Anterior cingulate cortex (tissue), 58 donors: ENCODE measurements around the gene EEFSEC.

ENCODE experiments used
- DNase-seq, 58 donors: peaks; one replicate each; lab custom pipeline; 2025; lab: John Stamatoyannopoulos, UW

Gene EEFSEC

GRCh38 chr3:128269006-128269775 lies 115.9 kb downstream of the EEFSEC start:
- DNase-seq, result no peak

GRCh38 chr3:128269796-128270195 lies 116.5 kb downstream of the EEFSEC start:
- DNase-seq, result no peak

DNA sequence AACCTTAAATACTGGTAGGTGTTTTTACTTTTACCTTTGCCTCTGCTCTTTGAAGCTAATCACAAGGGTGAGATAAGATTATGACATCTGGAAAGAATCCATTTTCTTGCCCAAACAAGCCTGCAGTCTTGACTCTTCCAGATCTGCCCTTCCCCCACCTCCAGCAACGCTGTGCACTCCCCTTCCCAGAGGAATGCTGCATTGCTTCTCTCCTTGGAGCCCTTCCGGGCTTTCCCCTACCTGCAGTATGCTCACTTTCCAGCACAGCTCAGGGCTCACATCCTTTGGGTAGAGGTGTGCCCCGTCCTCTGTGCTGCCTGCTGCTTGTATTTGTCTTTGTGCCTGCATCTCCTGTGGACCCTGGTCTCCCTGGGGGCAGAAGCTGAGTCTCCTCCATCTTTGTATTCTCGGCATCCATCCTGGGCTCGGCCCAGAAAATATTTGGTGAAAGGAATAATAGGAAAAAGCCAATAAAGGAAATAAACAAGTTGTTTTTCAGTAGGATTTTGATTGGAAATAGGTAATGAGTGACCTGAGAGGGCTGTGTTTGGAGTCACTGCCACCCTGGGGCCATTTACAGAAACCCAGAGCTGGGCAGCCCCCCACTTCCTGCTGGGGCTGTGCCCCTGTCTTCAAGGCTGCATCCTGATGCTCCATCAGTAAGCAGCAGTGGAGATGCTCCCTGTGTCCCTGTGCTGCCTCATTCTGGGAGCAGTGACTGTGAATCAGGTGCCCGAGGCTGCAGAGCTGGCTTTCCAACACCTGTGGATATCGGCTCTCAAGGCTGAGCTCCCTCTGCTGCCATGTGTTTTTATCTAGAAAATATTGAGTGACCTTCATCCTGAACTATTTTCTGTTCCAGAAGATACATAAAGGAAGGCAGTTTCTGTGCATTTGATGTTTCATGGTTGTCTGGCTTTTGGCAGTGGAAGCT lies 117.5 kb downstream of the EEFSEC start:
- no peak for DNase-seq

- no peak for DNase-seq
Observed at GRCh38 chr3:128271536-128272332, 118.5 kb downstream of the EEFSEC start.

DNA sequence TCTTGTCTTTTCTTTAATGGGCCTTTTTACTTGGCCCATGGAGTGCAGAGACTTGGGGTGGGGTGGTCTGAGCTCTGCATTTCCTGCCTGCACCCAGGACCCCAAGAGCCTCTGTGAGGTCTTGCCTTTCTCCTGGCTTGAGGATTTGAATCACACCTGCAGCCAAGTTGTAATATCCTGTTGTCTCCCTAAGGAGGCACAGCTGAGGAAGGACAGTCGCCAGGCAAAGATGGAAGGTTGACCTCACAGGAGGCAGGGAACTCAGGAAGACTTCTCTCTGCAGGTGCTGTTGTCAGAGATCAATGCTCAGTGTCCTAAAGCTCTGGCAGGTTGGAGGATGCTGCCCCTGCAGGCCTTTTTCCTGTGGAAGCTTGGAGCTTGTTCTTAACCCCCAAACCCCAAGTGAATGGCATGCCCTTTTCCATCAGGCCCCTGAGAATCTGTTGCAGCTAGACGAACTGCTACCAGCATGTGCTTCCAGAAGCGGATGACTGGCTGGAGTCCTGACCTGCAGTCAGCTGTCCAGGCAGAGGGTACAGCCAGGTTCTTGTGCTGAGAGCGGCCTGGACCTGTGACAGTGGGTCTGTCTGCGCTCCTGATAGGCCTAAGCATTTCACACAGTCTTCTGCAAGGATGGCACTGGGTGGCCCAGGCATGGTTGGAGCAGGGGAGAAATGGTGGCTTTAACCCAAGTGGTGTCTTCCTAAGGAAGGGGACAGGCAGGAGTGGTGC lies 120.0 kb downstream of the EEFSEC start:
- DNase-seq, result no peak

GRCh38 chr3:128273841-128274573 lies 120.7 kb downstream of the EEFSEC start:
- no peak for DNase-seq

- DNase-seq, result no peak
Observed at GRCh38 chr3:128274837-128275236, 121.6 kb downstream of the EEFSEC start.

DNA sequence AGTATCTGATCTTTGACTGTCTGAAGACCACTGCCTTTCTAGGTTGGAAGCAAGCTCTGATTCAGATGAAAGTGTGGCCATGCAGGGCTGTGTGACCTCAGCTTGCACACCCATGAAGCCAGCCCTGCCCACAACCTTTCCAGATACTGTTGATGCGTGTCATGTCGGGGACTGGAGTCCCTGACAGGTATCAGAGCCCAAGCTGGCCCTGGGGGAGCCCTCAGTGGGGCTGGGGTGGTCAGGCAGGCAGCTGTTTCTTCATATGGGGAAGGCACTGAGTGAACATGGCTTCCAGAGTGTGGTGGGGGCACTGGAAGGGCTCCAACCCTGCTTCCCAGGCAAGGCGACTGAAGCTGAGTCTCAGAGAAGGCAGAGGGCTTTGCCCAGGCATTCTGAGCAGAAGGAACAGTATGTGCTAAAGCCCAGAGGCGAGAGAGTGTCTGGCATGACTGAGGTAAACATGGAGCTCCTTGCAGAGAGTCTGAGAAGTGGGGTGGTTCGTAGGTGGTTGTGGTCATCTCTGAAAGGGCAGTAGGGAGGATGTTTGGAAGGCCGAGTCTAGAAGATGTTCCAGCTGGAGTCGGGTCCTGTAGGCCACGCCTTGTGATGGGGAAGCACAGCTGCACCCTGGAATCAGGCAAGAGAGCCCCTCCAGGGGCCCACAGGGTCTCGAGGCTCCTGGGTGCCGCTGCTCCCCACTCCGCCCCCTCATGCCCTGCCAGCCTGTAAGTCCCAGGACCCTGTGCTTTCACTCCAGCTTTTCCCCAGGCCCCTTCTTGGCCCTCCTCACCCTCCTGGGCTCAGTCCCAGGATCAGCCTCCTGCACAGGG lies 122.2 kb downstream of the EEFSEC start:
- DNase-seq, result no peak

DNA sequence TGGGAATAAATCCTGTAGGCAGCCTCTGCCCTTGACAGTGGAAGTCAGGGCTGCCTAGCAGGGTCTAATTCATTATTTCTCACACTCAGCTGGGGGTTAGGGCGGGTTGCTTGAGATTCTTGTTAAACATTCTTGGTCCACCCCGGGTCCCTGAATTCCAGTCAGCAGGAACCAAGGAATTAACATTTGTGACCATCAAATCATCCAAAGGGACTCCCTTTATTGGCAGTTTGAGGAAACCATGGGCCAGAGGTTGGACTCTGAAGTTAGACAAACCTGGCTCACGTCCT lies 122.8 kb downstream of the EEFSEC start:
- no peak for DNase-seq

DNA sequence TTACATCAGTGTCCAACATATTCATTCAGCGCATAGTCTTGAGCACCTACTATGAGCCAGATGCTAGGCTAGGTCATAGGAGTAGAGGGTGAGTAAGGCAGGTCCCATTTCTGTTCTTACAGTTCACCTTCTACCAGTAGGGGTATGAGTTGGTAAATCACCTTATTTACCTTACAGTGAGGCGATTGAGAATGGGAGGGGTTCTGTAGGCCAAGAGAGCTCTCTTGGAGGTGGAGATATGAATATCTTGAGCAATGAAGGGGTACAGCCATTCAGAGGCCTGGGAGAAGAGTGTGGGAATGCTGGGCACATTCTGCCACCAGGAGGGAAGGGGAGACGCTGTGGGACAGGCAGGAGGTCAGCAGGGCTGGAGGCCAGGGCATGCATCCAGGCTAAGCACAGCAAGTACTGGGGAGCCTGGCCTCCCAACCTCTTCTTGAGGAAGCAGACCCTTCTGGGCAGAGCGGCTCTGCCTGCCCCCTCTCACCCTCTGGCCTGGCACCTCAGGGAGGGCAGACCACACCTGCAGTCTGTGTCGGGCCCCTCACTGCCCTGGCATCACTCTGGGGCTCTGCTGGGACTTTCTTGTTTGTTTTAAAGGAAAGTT lies 123.4 kb downstream of the EEFSEC start:
- DNase-seq, result no peak

DNA sequence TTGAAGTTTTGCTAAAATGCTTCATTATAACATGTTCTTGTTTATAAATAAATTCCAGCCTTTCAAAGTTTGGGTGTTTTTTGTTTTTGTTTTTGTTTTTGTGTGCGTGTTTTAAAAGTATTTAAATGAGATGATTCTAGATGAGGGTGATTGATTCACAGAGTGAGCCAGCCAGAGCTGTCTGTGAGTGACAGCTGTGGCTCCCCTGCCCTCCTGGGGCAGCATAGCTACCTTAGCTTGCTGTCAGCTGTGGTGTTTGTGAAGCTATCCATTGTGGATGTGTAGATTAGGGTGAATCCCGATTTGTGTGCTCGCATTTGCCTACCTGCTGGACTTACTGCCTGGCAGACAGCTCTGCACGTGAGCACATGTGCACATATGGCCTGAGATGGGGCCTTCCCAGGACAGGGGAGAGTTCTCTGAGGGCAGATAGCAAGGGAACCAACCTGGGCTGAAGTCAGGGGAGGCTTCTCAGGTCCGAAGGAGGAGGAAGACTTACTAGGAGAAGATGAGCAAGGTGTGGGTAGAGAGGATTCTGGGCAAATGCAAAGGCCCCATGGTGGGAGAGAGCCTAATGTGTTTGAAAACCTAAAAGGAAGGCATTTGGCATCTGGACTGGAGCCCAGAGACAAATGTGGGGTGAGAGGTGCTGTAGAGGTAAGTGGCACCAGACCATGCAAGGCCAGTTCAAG lies 124.2 kb downstream of the EEFSEC start:
- no peak for DNase-seq

DNA sequence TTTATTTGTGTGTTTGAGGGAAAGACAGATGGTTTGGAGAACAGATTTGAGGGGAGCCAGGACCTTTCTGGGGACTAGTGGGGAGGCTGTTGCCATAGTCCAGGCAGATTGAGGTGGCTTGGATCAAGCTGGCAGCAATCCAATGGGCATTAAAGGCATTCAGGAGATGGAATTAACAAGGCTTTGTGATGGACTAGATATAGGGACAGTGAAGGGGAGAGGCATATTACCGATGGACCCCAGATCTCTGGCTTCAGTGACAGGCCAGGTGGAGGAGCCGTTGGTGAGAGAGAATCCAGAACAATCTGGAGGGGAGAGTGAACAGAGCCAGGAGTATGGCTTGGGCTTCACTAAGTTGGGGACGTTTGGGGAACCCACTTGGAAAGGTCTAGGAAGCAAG lies 124.8 kb downstream of the EEFSEC start:
- DNase-seq, result no peak

- peak in 24 of 58 donors; percentile 3 to 59 (median 22) for DNase-seq
Observed at GRCh38 chr3:128278761-128279600, 125.7 kb downstream of the EEFSEC start.

GRCh38 chr3:128279601-128279880 lies 126.3 kb downstream of the EEFSEC start:
- no peak for DNase-seq

- no peak for DNase-seq
Observed at GRCh38 chr3:128280481-128281052, 127.3 kb downstream of the EEFSEC start.

GRCh38 chr3:128281056-128281455 lies 127.8 kb downstream of the EEFSEC start:
- no peak for DNase-seq
